SHP77 (cell line): ENCODE data around the gene C19orf67.
"Not testable (repeated sequence)": the region's sequence is repeated elsewhere in the genome, so short reads cannot be mapped to it uniquely, and the experiment has no call there.

Experiments used
- DNase-seq, 2 experiments: peaks; one replicate each; lab custom pipeline; 2025; lab: John Stamatoyannopoulos, UW

Gene C19orf67

DNA sequence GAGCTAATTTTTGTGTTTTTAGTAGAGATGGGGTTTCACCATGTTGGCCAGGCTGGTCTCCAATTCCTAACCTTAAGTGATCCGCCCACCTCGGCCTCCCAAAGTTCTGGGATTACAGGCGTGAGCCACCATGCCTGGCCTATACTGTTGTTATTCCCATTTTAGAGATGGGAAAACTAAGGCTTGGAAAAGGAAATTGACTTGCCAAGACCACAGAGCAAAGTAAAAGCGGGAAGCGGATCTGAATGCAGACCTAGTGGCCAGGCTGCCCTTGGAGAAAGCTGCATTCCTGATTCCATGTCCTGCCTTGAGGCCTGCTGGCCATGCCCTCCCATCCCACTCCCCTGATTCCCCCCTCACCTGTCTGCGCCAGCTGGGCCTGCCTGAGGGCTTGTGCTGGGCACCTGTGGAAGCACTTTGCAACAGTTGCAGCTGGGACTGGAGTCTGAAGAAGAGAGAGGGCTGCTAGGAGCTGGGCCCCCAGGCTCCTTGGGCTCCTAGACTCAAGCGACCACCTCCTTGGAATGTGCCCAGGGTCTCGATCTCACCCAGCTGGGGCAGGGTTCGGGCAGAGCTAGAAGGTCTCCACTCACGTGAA lies 29.4 kb downstream of the C19orf67 start:
- DNase-seq: no peak

DNA sequence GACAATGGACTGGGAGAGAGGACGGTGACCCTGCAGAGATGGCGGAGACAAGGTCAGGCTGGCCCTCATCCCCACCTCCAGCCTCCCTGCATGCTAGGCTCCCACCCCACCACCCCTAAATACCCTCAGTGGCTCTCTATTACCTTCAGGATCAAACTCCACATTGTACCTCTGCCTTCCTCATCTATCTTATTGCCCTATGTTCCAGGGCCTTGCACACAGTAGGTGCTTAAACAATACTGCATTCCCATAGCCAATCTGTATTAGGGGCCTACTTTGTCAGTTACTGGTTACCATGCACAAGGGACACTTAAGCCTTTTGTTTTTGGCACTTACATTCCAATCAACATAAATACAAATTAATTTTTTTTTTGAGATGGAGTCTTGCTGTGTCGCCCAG lies 30.2 kb downstream of the C19orf67 start:
- DNase-seq: no peak

DNA sequence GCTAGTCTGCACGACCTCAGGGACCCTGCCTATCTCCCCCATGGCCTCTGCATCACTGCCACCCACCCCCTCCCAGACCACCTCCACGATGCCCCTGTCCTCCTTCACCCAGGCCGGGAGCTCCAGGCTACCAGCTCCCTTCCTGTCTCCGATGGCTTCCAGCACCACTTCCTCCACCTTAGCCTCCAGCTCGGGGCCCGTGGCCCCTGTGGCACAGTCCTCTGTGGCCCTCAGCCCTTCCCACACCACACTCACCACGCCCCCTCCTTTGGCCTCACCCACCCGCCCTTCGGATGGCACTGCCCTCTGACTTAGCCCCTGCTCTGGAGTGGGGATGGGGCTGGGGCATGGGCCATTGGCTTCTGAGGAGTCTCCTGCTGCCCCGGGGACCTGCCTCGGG lies 30.9 kb downstream of the C19orf67 start:
- DNase-seq: no peak

DNA sequence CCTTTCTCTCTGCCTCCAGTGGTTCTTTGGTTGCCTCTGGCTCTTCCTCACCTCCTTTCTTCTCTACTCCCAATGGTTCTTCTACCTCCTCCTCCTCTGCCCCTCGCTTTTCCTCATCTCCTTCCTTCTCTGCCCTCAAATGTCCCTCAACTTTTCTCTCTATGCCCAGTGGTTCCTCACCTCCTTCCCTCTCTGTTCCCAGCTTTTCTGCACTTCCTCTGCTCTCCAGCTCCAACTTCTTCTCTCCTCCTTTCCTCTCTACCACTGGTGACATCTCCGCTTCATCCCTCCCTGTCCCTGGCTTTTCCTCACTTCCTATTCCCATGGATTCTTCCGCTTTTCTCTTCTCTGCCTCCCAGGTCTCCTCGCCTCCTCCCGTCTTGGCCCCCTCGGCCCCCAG lies 31.5 kb downstream of the C19orf67 start:
- no peak for DNase-seq

DNA sequence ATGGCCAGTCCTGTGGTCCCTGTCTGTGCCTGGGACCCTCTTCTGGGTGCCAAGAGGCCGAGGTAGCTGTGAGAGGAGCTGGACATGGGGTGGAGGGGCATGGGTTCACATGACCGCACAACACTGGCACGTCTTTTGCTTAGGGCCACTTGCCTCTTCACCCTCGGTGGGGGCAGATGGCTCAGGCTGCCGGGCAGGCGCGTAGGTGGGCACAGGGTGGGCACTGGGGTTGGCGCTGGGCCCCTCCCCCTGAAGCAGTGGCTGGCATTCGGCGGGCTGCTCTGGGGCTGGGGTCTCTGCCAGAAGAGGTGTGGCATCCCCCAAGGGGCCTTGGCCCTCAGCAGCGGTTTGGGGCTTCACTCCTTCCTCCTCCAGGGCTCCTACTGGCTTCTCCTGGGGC lies 32.1 kb downstream of the C19orf67 start:
- DNase-seq: no peak

DNA sequence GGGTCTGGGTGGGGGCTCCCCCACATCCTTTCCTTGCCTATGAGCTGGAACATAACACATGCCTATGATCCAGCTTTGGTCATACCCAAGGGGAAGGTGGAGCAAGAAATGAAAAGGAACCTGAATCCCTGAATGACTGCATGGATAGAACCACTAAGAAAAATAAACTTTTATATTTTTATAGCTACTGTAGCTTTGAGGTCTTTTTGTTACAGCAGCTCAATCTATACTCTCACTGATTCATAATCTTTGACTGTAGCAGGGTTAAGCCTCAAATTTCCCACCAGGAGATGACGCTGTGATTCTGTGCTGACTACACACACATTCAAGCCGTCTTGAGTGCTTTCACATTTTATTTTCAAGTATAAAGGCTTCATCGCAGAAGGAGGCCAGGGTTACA lies 32.6 kb downstream of the C19orf67 start:
- DNase-seq: no peak

DNA sequence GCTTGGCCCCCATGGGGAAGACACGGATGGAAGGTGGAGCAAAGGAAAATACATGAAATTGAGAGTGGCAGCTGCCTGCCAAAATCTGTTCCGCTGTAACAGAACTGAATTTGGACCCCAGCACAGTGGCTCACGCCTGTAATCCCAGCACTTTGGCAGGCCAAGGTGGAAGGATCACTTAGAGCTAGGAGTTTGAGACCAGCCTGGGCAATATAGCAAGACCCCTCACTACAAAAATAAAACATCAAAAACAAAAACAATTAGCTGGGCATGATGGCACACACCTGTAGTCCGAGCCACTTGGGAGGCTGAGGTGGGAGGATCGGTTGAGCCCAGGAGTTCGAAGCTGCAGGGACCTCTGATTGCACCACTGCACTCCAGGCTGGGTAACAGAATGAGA lies 33.1 kb downstream of the C19orf67 start:
- no peak for DNase-seq

DNA sequence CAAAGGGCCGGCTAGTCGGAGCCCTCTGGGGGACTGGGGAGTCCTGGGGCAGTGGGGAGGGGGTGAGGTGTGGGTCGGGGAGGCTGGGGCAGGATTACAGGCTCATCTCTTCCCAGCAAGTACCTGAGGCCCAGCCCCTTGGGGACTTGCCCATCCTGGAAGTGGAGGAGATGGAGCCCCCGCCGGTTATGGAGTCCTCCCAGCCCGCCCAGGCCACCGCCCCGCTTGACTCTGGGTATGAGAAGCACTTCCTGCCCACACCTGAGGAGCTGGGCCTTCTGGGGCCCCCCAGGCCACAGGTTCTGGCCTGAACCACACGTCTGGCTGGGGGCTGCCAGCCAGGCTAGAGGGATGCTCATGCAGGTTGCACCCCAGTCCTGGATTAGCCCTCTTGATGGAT lies 33.6 kb downstream of the C19orf67 start:
- no peak for DNase-seq

DNA sequence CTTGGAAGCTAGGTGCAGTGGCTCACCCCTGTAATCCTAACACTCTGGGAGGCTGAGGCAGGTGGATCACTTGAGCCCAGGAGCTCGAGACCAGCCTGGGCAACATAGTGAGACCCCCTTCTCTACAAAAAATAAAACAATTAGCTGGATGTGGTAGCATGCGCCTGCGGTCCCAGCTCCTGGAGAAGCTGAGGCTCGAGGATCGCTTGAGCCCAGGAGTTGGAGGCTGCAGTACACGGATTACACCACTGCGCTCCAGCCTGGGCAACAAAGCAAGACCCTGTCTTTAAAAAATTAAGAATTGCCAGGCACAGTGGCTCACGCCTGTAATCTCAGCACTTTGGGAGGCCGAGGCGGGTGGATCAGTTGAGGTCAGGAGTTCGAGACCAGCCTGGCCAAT lies 34.6 kb downstream of the C19orf67 start:
- DNase-seq: not testable (repeated sequence)

DNA sequence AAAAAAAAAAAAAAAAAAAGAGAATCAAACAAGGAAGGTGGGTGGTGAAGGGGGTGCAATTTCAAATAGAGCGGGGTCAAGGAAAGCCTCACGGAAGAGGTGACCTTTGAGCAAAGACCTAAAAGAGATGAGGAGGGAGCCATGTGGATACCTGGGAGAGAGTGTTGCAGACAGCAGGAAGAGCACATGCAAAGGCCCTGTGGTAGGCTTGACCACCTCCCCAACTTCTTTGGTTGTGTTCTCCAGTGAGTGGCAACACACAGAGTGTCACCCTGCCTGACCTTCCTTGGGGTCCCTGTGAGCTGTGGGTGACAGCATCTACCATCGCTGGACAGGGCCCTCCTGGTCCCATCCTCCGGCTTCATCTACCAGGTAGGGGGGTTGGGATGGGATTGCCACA lies 35.1 kb downstream of the C19orf67 start:
- no peak for DNase-seq

DNA sequence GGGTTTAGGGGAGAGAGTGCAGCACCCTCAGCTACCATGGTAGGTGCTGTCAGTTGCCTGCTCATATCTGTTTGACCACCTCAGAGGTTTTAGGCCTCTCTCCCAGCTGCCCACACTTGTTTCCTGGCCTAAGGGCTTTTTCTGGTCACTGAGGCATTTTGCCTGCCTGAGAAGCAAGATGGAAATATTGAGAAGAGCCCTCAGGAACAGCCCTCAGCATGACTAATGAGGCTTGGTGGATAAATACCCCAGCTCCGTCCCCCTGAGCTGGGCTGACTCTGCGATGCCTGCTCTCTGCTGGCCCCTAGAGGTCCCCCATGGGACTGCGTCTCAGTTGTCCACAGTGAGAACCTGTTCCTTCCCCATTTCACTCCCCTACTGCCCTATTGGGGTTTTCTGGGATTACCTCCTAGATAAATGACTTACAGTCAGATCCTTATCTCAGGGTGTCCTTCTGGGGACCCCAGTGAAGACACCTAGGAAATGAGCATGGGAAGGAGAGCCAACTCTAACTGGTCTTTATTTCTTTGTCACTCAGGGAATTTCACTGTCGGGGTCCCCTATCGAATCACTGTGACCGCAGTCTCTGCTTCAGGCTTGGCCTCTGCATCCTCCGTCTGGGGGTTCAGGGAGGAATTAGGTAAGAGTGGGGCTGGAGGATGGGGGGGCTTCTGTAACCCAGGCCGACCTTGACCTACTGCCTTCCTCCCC lies 37.0 kb downstream of the C19orf67 start:
- peak; percentile 26 to 47 for DNase-seq

DNA sequence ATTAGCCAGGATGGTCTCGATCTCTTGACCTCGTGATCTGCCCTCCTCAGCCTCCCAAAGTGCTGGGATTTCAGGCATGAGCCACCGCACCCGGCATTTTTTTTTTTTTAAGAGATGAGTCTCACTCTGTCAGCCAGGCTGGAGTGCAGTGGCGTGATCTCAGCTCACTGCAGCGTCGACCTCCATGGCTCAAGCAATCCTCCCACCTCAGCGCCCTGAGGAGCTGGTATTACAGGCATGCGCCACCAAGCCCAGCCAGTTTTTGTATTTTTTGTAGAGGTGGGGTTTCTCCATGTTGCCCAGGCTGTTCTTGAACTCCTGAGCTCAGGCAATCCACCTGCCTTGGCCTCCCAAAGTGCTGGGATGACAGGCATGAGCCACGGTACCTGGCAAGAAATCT lies 37.7 kb downstream of the C19orf67 start:
- not testable (repeated sequence) for DNase-seq

DNA sequence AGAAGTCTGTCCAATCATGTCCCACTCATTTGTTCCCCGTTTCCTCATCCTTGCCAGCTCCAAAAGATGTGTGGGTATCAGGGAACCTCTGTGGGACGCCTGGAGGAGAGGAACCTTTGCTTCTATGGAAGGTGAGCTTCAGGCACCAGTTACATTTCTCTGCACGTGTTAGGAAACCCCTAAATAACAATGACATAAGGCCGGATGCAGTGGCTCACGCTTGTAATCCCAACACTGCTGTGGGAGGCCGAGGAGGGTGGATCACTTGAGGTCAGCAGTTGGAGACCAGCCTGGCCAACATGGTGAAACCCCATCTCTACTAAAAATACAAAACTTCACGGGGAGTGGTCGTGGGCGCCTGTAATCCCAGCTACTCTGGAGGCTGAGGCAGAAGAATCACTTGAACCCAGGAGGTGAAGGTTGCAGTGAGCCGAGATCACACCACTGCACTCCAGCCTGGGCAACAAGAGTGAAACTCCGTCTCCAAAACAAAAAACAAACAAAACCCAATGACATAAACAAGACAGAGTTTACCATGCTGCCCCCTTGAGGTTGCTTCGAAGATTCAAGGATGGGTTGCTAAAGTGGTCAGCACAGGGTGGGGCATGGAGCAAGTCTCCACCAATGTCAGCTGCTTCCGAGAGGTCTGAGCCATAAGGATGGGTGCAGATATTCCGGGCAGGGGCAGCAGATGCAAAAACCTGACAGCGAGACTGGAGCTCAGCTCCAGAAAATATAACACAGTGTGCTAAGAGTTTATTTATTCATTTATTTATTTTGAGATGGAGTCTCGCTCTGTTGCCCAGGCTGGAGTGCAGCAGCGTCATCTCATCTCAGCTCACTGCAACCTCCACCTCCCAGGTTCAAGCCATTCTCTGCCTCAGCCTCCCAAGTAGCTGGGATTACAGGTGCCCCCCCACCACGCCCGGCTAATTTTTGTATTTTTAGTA lies 42.6 kb downstream of the C19orf67 start:
- DNase-seq: peak; percentile 23 to 31

DNA sequence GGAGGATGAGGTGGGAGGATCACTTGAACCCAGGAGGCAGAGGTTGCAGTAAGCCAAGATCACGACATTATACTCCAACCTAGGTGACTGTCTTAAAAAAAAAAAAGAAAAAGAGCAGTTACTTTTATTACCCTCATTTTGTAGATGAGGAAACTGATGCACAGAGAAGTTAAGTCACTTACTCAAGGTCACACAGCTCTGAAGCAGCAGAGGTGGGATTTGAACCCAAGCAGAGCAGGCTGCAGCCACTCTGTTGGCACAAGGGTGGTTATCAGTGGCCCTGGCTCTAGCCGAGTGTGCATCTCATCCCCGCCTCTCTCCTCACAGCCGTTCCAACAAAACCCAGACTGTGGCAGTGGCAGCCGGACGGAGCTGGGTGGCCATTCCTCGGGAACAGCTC lies 46.4 kb downstream of the C19orf67 start:
- DNase-seq: no peak

DNA sequence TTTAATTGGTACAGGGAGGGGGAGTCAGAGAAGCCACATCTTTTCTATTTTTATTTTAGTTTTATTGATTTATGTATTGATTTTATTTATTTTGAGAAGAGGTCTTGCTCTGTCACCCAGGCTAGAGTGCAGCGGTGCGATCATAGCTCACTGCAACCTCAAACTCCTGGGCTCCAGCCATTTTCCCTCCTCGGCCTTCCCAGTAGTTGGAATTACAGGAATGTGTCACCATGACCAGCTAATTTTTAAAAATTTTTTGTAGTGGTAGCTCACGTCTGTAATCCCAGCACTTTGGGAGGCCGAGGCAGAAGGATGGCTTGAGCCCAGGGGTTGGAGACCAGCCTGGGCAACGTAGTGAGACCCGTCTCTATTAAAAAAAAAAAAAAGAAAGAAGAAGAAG lies 49.9 kb downstream of the C19orf67 start:
- DNase-seq: no peak

DNA sequence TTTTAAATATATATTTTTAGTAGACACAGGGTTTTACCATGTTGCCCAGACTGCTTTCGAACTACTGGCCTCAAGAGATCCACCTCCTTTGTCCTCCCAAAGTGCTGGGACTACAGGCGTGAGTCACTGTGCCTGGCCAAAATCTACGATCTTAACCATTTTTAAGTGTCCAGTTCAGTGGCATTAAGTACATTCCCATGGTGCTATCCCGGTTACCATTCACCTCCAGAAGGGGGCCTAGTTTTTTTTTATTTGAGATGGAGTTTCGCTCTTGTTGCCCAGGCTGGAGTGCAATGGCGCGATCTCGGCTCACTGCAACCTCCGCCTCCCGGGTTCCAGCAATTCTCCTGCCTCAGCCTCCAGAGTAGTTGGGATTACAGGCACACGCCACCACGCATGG lies 50.4 kb downstream of the C19orf67 start:
- not testable (repeated sequence) for DNase-seq

DNA sequence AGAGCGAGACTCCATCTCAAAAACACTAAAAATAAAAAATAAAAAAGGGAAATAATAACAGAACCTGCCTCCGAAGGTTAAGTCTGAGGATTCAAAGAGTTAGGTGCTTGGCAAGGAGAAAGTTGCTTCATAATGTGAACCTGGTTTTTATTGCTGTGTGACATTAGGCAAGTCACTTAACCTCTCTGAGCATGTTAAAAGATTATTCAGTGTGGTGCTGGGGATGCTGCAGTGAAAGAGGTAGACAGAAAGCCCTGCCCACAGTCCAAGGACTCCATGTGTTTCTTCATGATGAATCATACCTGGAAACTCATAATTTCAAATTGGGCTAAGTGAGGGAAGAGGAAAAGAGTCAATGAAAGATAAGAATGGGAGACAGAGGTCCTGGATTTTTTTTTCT lies 51.6 kb downstream of the C19orf67 start:
- DNase-seq: no peak

DNA sequence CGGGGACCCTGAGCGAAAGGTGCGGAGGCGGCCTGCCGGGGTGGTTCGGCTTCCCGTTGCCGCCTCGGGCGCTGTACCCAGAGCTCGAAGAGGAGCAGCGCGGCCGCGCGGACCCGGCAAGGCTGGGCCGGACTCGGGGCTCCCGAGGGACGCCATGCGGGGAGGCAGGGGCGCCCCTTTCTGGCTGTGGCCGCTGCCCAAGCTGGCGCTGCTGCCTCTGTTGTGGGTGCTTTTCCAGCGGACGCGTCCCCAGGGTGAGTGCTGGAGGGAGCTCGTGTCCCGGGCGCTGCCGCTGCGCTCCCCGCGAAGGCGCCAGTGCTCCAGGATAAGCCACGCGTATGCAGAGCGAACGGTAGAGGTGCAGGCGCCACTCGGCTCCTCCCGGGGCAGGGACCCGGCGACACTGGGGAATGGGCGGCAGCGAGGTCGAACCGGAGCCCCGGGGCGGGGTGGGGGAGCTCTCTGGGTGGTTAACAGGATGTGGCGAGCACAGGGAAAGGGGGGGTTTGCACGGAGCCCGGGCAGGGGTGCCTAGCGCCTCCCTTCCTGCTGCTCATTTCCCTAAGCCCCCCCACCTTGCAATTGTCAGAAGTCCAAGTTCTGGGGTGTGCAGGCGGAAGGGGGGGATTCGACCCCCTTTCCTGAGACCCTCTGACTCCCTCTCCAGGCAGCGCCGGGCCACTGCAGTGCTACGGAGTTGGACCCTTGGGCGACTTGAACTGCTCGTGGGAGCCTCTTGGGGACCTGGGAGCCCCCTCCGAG lies 53.7 kb downstream of the C19orf67 start, which contains the start of gene IL27RA:
Gene IL27RA, plus strand, starts transcription at position 44 of the 762 bp plus-strand sequence. Its CDS starts 111 bp downstream, at position 155.
- peak; percentile 18 to 34 for DNase-seq
